ENCODE measurements around the gene SPTBN2.

- no peak; the same call in 1 of the 2 replicates for TF ChIP-seq POLR2A (IDR thresholded peaks at IDR 0.05; ENCODE audit: low read depth, low read length)
- TF ChIP-seq TAF1 (IDR thresholded peaks at IDR 0.05; ENCODE audit: borderline replicate concordance, low read depth, low read length): no peak
These were observed 79.1 kb downstream of the SPTBN2 start for GRCh38 chr11:66649903-66650302.
